AG10803 (cell line): Measurements from ENCODE around the gene NOL4L.
"Not testable (repeated sequence)": the region's sequence is repeated elsewhere in the genome, so short reads cannot be mapped to it uniquely, and the experiment has no call there.

Source experiments
- DNase-seq: peaks from one replicate; pipeline ENCODE4 v3.0.0; 2010; ENCODE audit warnings: low read depth
- H3K4me3 ChIP-seq: 2 replicates; pipeline ENCODE4 v1.5.1; 2011; ENCODE audit warnings: mild to moderate bottlenecking, low read length, control low read depth
- CTCF ChIP-seq: conservative IDR thresholded peaks from 2 replicates; pipeline ENCODE4 v1.5.1; 2011; ENCODE audit warnings: mild to moderate bottlenecking, low read length, control low read depth, inconsistent platforms

The NOL4L gene

GRCh38 chr20:32580970-32581838, 3.9 kb downstream of the NOL4L start:
- DNase-seq, result no peak
- H3K4me3 ChIP-seq, result no peak overlapping the region
- TF ChIP-seq CTCF, result no peak

- no peak for TF ChIP-seq CTCF
- no peak overlapping the region for H3K4me3 ChIP-seq
- DNase-seq, result no peak
Observed at GRCh38 chr20:32580219-32580969, 4.7 kb downstream of the NOL4L start.

- no peak overlapping the region for H3K4me3 ChIP-seq
- no peak for DNase-seq
- TF ChIP-seq CTCF, result no peak
Observed at GRCh38 chr20:32578840-32579390, 6.2 kb downstream of the NOL4L start.

- not testable (repeated sequence) for H3K4me3 ChIP-seq
Observed at GRCh38 chr20:32578062-32578461, 7.1 kb downstream of the NOL4L start.

GRCh38 chr20:32577657-32578056, 7.5 kb downstream of the NOL4L start:
- TF ChIP-seq CTCF, result no peak
- peak; percentile 6 for DNase-seq
- no peak overlapping the region for H3K4me3 ChIP-seq

More at GRCh38 chr20:32578062-32578461, 7.1 kb downstream of the NOL4L start:
- not testable (repeated sequence) for DNase-seq

- TF ChIP-seq CTCF, result peak; percentile 22
Observed at GRCh38 chr20:32577023-32577422, 8.1 kb downstream of the NOL4L start.

GRCh38 chr20:32576560-32576959, 8.6 kb downstream of the NOL4L start:
- DNase-seq, result no peak

More at GRCh38 chr20:32577023-32577422, 8.1 kb downstream of the NOL4L start:
- DNase-seq, result no peak
- no peak overlapping the region for H3K4me3 ChIP-seq

More at GRCh38 chr20:32576560-32576959, 8.6 kb downstream of the NOL4L start:
- H3K4me3 ChIP-seq, result no peak overlapping the region
- TF ChIP-seq CTCF, result no peak
